NCI-H748 treated with DMSO at 0.1 percent for 48 hours (cell line): ENCODE data around the gene PLXNA1.

Source experiments
- DNase-seq: peaks from one replicate; lab custom pipeline; 2025; lab: John Stamatoyannopoulos, UW

Gene PLXNA1

GRCh38 chr3:126987596-126987995, 4.7 kb downstream of the PLXNA1 start:
- no peak for DNase-seq

- no peak for DNase-seq
Observed at GRCh38 chr3:126988451-126989021, 5.6 kb downstream of the PLXNA1 start.

GRCh38 chr3:126989316-126990023, 6.6 kb downstream of the PLXNA1 start:
- no peak for DNase-seq

GRCh38 chr3:126990024-126990700, 7.2 kb downstream of the PLXNA1 start:
- DNase-seq: no peak

GRCh38 chr3:126990890-126991289, 8.0 kb downstream of the PLXNA1 start:
- no peak for DNase-seq

GRCh38 chr3:126991366-126992200, 8.7 kb downstream of the PLXNA1 start:
- no peak for DNase-seq

- DNase-seq: no peak
Observed at GRCh38 chr3:126992216-126992615, 9.3 kb downstream of the PLXNA1 start.

GRCh38 chr3:126992776-126993175, 9.9 kb downstream of the PLXNA1 start:
- no peak for DNase-seq

- no peak for DNase-seq
Observed at GRCh38 chr3:126993436-126993835, 10.5 kb downstream of the PLXNA1 start.

- no peak for DNase-seq
Observed at GRCh38 chr3:126994661-126995245, 11.8 kb downstream of the PLXNA1 start.

- no peak for DNase-seq
Observed at GRCh38 chr3:126995254-126995780, 12.4 kb downstream of the PLXNA1 start.

- DNase-seq: no peak
Observed at GRCh38 chr3:126995926-126996512, 13.1 kb downstream of the PLXNA1 start.

- DNase-seq: no peak
Observed at GRCh38 chr3:126996905-126997304, 14.0 kb downstream of the PLXNA1 start.

GRCh38 chr3:126997455-126998038, 14.6 kb downstream of the PLXNA1 start:
- no peak for DNase-seq

GRCh38 chr3:126998320-126998719, 15.4 kb downstream of the PLXNA1 start:
- DNase-seq: no peak

- DNase-seq: no peak
Observed at GRCh38 chr3:126998728-126999127, 15.8 kb downstream of the PLXNA1 start.

- DNase-seq: no peak
Observed at GRCh38 chr3:126999383-126999782, 16.5 kb downstream of the PLXNA1 start.

- no peak for DNase-seq
Observed at GRCh38 chr3:127000119-127000518, 17.2 kb downstream of the PLXNA1 start.

- DNase-seq: no peak
Observed at GRCh38 chr3:127000761-127001160, 17.8 kb downstream of the PLXNA1 start.

- DNase-seq: no peak
Observed at GRCh38 chr3:127001486-127002194, 18.7 kb downstream of the PLXNA1 start.
